ENCODE results near the gene RTKN2.
A peak's percentile ranks its signal among the peaks of the same experiment; 100 is the strongest.
"Not testable (repeated sequence)": the region's sequence is repeated elsewhere in the genome, so short reads cannot be mapped to it uniquely, and the experiment has no call there.

RTKN2 gene

GRCh38 chr10:62280392-62280791 is 11.7 kb upstream of the RTKN2 start:
- not testable (repeated sequence) for H3K27me3 ChIP-seq (ENCODE audit: low read depth, low read length); H3K4me1 ChIP-seq (ENCODE audit: control insufficient read depth in 1 of 2, insufficient read depth in 2 of 2, low read length in 2 of 2); H3K4me3 ChIP-seq (ENCODE audit: low read depth in 1 of 2, low read length in 2 of 2); H3K36me3 ChIP-seq (ENCODE audit: control insufficient read depth in 1 of 2, insufficient read depth in 2 of 2, low read length in 2 of 2); H3K9me3 ChIP-seq (ENCODE audit: control insufficient read depth in 1 of 2, low read length in 2 of 2); H3K27ac ChIP-seq (ENCODE audit: low read length)

- Histone ChIP-seq H3K27me3 (ENCODE audit: low read depth, low read length) (no peaks in the 10 kb centered on the region), H3K27ac (ENCODE audit: low read length) (no peak overlapping the region), H3K36me3 (ENCODE audit: control insufficient read depth in 1 of 2, insufficient read depth in 2 of 2, low read length in 2 of 2) (no peaks in the 10 kb centered on the region), H3K9me3 (ENCODE audit: control insufficient read depth in 1 of 2, low read length in 2 of 2) (no peaks in the 10 kb centered on the region), H3K4me3 (ENCODE audit: low read depth in 1 of 2, low read length in 2 of 2) (no peak overlapping the region), H3K4me1 (ENCODE audit: control insufficient read depth in 1 of 2, insufficient read depth in 2 of 2, low read length in 2 of 2) (no peaks in the 10 kb centered on the region)
Measured at GRCh38 chr10:62278441-62278910, 9.8 kb upstream of the RTKN2 start.

GRCh38 chr10:62277971-62278370 is 9.3 kb upstream of the RTKN2 start:
- Histone ChIP-seq H3K4me3 (ENCODE audit: low read depth in 1 of 2, low read length in 2 of 2) (no peak overlapping the region), H3K27me3 (ENCODE audit: low read depth, low read length) (no peaks in the 10 kb centered on the region), H3K4me1 (ENCODE audit: control insufficient read depth in 1 of 2, insufficient read depth in 2 of 2, low read length in 2 of 2) (no peaks in the 10 kb centered on the region), H3K27ac (ENCODE audit: low read length) (no peak overlapping the region), H3K36me3 (ENCODE audit: control insufficient read depth in 1 of 2, insufficient read depth in 2 of 2, low read length in 2 of 2) (no peaks in the 10 kb centered on the region), H3K9me3 (ENCODE audit: control insufficient read depth in 1 of 2, low read length in 2 of 2) (no peaks in the 10 kb centered on the region)

GRCh38 chr10:62270020-62270419 is 1.4 kb upstream of the RTKN2 start:
- Histone ChIP-seq H3K27ac (ENCODE audit: low read length) (no peak overlapping the region), H3K36me3 (ENCODE audit: control insufficient read depth in 1 of 2, insufficient read depth in 2 of 2, low read length in 2 of 2) (no peaks in the 10 kb centered on the region), H3K4me3 (ENCODE audit: low read depth in 1 of 2, low read length in 2 of 2) (no peak overlapping the region), H3K9me3 (ENCODE audit: control insufficient read depth in 1 of 2, low read length in 2 of 2) (no peaks in the 10 kb centered on the region), H3K27me3 (ENCODE audit: low read depth, low read length) (no peaks in the 10 kb centered on the region), H3K4me1 (ENCODE audit: control insufficient read depth in 1 of 2, insufficient read depth in 2 of 2, low read length in 2 of 2) (peaks cover 0 to 10% of the 10 kb centered on the region in 2 donors)

GRCh38 chr10:62268027-62268398 is 631 bp downstream of the RTKN2 start:
- H3K4me1 ChIP-seq (ENCODE audit: control insufficient read depth in 1 of 2, insufficient read depth in 2 of 2, low read length in 2 of 2) = peaks cover 0 to 10% of the 10 kb centered on the region in 2 donors
- H3K4me3 ChIP-seq (ENCODE audit: low read depth in 1 of 2, low read length in 2 of 2) = peak overlapping the region; percentile 66 to 95
- H3K36me3 ChIP-seq (ENCODE audit: control insufficient read depth in 1 of 2, insufficient read depth in 2 of 2, low read length in 2 of 2) = no peaks in the 10 kb centered on the region
- H3K27me3 ChIP-seq (ENCODE audit: low read depth, low read length) = no peaks in the 10 kb centered on the region
- no peak overlapping the region for H3K27ac ChIP-seq (ENCODE audit: low read length)
- H3K9me3 ChIP-seq (ENCODE audit: control insufficient read depth in 1 of 2, low read length in 2 of 2) = no peaks in the 10 kb centered on the region

- Histone ChIP-seq H3K27me3 (ENCODE audit: low read depth, low read length) (no peaks in the 10 kb centered on the region), H3K36me3 (ENCODE audit: control insufficient read depth in 1 of 2, insufficient read depth in 2 of 2, low read length in 2 of 2) (no peaks in the 10 kb centered on the region), H3K4me3 (ENCODE audit: low read depth in 1 of 2, low read length in 2 of 2) (no peak overlapping the region), H3K27ac (ENCODE audit: low read length) (no peak overlapping the region), H3K9me3 (ENCODE audit: control insufficient read depth in 1 of 2, low read length in 2 of 2) (no peaks in the 10 kb centered on the region), H3K4me1 (ENCODE audit: control insufficient read depth in 1 of 2, insufficient read depth in 2 of 2, low read length in 2 of 2) (peaks cover 0 to 10% of the 10 kb centered on the region in 2 donors)
Measured at GRCh38 chr10:62266611-62267010, 2.0 kb downstream of the RTKN2 start.

- Histone ChIP-seq H3K27ac (ENCODE audit: low read length) (no peak overlapping the region), H3K36me3 (ENCODE audit: control insufficient read depth in 1 of 2, insufficient read depth in 2 of 2, low read length in 2 of 2) (no peaks in the 10 kb centered on the region), H3K4me3 (ENCODE audit: low read depth in 1 of 2, low read length in 2 of 2) (no peak overlapping the region), H3K27me3 (ENCODE audit: low read depth, low read length) (no peaks in the 10 kb centered on the region), H3K4me1 (ENCODE audit: control insufficient read depth in 1 of 2, insufficient read depth in 2 of 2, low read length in 2 of 2) (peaks cover 0 to 10% of the 10 kb centered on the region in 2 donors), H3K9me3 (ENCODE audit: control insufficient read depth in 1 of 2, low read length in 2 of 2) (no peaks in the 10 kb centered on the region)
Measured at GRCh38 chr10:62266147-62266546, 2.5 kb downstream of the RTKN2 start.

- Histone ChIP-seq H3K27me3 (ENCODE audit: low read depth, low read length) (no peaks in the 10 kb centered on the region), H3K4me3 (ENCODE audit: low read depth in 1 of 2, low read length in 2 of 2) (no peak overlapping the region), H3K27ac (ENCODE audit: low read length) (no peak overlapping the region), H3K9me3 (ENCODE audit: control insufficient read depth in 1 of 2, low read length in 2 of 2) (no peaks in the 10 kb centered on the region), H3K4me1 (ENCODE audit: control insufficient read depth in 1 of 2, insufficient read depth in 2 of 2, low read length in 2 of 2) (peaks cover 0 to 10% of the 10 kb centered on the region in 2 donors), H3K36me3 (ENCODE audit: control insufficient read depth in 1 of 2, insufficient read depth in 2 of 2, low read length in 2 of 2) (no peaks in the 10 kb centered on the region)
Measured at GRCh38 chr10:62264702-62265436, 3.8 kb downstream of the RTKN2 start.

- H3K4me3 ChIP-seq (ENCODE audit: low read depth in 1 of 2, low read length in 2 of 2) = no peak overlapping the region
Measured at GRCh38 chr10:62264126-62264525, 4.5 kb downstream of the RTKN2 start.

GRCh38 chr10:62261666-62262065 is 7.0 kb downstream of the RTKN2 start:
- no peak overlapping the region for H3K27ac ChIP-seq (ENCODE audit: low read length)
- no peak overlapping the region for H3K4me3 ChIP-seq (ENCODE audit: low read depth in 1 of 2, low read length in 2 of 2)
- H3K9me3 ChIP-seq (ENCODE audit: control insufficient read depth in 1 of 2, low read length in 2 of 2) = no peaks in the 10 kb centered on the region
- H3K27me3 ChIP-seq (ENCODE audit: low read depth, low read length) = no peaks in the 10 kb centered on the region
- no peaks in the 10 kb centered on the region for H3K4me1 ChIP-seq (ENCODE audit: control insufficient read depth in 1 of 2, insufficient read depth in 2 of 2, low read length in 2 of 2)
- H3K36me3 ChIP-seq (ENCODE audit: control insufficient read depth in 1 of 2, insufficient read depth in 2 of 2, low read length in 2 of 2) = no peaks in the 10 kb centered on the region

More at GRCh38 chr10:62264126-62264525, 4.5 kb downstream of the RTKN2 start:
- Histone ChIP-seq H3K4me1 (ENCODE audit: control insufficient read depth in 1 of 2, insufficient read depth in 2 of 2, low read length in 2 of 2) (peaks cover 0 to 6% of the 10 kb centered on the region in 2 donors), H3K9me3 (ENCODE audit: control insufficient read depth in 1 of 2, low read length in 2 of 2) (no peaks in the 10 kb centered on the region), H3K27ac (ENCODE audit: low read length) (no peak overlapping the region), H3K27me3 (ENCODE audit: low read depth, low read length) (no peaks in the 10 kb centered on the region), H3K36me3 (ENCODE audit: control insufficient read depth in 1 of 2, insufficient read depth in 2 of 2, low read length in 2 of 2) (no peaks in the 10 kb centered on the region)

- H3K4me3 ChIP-seq (ENCODE audit: low read depth in 1 of 2, low read length in 2 of 2) = no peak overlapping the region
- H3K9me3 ChIP-seq (ENCODE audit: control insufficient read depth in 1 of 2, low read length in 2 of 2) = no peaks in the 10 kb centered on the region
- H3K27me3 ChIP-seq (ENCODE audit: low read depth, low read length) = no peaks in the 10 kb centered on the region
- H3K36me3 ChIP-seq (ENCODE audit: control insufficient read depth in 1 of 2, insufficient read depth in 2 of 2, low read length in 2 of 2) = no peaks in the 10 kb centered on the region
- H3K27ac ChIP-seq (ENCODE audit: low read length) = no peak overlapping the region
- H3K4me1 ChIP-seq (ENCODE audit: control insufficient read depth in 1 of 2, insufficient read depth in 2 of 2, low read length in 2 of 2) = no peaks in the 10 kb centered on the region
Measured at GRCh38 chr10:62259998-62260397, 8.6 kb downstream of the RTKN2 start.

GRCh38 chr10:62259456-62259855 is 9.2 kb downstream of the RTKN2 start:
- no peak overlapping the region for H3K4me3 ChIP-seq (ENCODE audit: low read depth in 1 of 2, low read length in 2 of 2)
- no peak overlapping the region for H3K27ac ChIP-seq (ENCODE audit: low read length)
- no peaks in the 10 kb centered on the region for H3K4me1 ChIP-seq (ENCODE audit: control insufficient read depth in 1 of 2, insufficient read depth in 2 of 2, low read length in 2 of 2)
- H3K9me3 ChIP-seq (ENCODE audit: control insufficient read depth in 1 of 2, low read length in 2 of 2) = no peaks in the 10 kb centered on the region
- H3K36me3 ChIP-seq (ENCODE audit: control insufficient read depth in 1 of 2, insufficient read depth in 2 of 2, low read length in 2 of 2) = no peaks in the 10 kb centered on the region
- H3K27me3 ChIP-seq (ENCODE audit: low read depth, low read length) = no peaks in the 10 kb centered on the region

Measured in muscle layer of duodenum (tissue), 2 donors.